GM21423 (cell line): ENCODE measurements around the gene KDELR3.

ENCODE experiments used
- ATAC-seq: cut with Tn5 transposase; IDR thresholded peaks from one replicate; pipeline ENCODE4 v1.9.1; 2021; ENCODE audit warnings: mild to moderate bottlenecking, moderate library complexity; ENCODE audit not compliant: unreplicated experiment

Gene KDELR3

DNA sequence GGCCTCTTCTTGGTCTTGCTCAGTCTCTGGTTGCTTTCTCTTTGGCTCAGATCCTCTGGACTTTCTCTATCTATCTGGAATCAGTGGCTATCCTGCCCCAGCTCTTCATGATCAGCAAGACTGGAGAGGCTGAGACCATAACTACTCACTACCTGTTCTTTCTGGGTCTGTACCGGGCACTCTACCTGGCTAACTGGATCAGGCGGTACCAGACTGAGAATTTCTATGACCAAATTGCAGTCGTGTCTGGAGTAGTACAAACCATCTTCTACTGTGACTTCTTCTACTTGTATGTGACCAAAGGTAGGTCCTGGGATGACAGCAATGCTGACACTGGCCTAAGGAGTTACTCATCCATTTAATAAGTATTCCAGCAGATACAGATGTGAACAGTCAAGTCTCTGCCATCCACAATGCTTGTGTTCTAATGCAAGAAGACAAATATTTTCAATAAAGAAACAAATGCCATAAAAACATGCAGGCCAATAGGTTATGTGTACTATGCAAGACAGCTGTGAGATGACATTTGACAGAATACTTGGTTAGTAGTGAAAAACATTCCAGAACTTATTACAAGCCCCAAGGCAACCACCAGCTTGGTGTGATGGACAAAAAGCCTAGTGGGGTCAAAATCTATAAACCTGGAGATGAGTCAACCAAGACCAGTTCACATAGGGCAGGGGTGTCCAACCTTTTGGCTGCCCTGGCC is 13.4 kb downstream of the KDELR3 start:
- ATAC-seq, result no peak

DNA sequence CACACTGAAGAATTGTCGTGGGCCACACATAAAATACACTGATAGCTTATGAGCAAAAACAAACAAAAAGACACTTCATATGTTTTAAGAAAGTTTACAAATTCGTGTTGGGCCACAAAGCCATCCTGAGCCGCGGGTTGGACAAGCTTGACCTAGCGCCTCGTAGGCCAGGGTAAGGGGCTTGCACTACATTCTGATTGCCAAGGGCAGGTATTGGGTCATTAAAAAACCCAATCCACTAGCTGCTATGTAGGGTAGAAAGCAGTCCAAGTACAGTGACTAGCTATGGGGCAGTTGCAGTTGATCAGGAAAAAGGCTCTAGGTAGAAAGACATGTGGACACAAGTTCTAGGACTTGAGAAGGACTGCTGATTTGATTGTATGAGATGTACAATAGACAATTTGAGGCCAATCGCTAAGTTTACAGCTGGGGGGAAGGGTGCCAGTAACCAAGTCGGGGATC is 14.0 kb downstream of the KDELR3 start:
- no peak for ATAC-seq

DNA sequence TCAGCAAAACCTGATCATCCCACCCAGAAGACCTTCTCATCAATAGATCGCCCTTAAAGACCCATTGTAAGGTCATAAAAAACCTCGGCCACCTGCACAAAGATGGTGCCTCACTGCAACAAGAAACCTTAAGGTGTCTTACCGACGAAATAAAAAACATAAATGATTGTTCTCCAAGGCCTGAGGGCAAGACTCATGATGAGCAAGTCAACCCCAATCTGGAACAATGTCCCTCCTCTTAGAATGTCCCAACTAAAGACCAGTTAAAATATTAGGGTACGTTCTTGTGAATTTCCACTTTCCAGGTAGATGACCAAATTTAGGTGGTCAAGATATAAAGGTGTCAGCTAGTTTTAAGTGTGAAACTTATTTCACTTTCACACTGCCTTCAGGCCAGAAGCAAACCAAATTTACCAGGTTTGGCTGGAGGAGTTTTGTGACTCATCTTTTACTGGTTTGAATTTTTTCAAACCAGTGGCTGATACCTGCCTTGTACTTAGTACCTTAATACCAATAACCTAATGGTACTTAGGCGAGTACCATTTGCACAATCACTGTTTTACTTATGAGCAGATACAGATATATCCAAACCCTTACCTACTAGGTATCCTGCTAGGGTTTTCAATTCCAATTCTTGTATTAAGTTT is 14.9 kb downstream of the KDELR3 start:
- ATAC-seq, result no peak

DNA sequence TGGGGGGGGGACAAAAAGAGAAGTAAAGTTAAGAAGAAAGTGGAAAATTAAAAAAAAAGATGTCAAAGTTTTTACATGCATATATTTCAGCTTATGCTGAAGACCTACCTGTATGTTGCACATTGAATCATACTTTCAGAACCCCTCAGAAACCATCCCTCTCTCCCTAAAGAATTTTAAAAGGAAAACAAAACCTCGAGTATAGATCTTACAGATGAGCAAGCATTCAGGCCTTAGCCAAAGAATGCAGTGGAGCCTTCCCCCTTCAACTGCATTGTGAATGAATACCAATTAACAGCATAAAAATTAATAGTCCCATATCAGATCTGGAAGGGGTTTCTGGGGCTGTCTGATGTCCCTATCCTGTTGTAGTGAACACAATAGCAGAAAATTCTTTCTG is 16.3 kb downstream of the KDELR3 start:
- no peak for ATAC-seq

DNA sequence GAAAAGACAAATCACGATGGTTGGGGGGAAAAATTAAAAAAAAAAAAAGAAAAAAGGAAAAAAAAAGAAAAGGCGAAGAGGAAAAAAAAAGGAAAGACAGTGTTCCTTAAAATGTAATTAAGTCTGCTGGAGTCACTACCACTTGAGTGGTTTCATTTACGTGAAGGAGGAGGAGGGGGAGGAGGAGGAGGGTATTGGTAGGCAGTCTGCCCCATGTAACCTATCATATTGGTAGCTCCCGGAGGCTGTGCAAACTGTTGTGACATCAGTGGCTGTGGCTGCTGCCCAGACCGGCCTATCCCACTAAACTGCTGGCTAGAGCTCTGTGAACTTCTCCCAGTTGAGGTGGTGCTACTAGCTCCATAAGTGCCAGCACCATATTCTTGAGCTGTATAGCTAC is 17.9 kb downstream of the KDELR3 start:
- ATAC-seq, result no peak

DNA sequence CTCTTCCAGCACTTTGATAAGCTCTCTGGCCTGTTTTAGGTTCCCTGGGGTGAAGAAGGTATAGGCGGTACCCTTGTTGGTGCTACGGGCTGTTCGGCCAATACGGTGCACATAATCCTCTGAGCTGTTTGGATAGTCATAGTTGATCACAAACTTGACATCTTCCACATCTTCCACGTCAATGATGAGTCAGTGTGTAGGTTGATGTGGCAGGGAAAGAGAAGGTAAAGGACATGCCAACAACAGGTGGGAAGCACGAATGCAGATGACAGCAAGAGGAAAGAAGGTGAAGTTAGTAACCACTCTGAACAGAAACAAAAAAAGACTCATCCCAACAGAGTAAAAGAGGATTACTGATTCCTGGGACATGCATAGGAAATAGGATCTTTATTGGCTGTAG is 20.1 kb downstream of the KDELR3 start:
- no peak for ATAC-seq

DNA sequence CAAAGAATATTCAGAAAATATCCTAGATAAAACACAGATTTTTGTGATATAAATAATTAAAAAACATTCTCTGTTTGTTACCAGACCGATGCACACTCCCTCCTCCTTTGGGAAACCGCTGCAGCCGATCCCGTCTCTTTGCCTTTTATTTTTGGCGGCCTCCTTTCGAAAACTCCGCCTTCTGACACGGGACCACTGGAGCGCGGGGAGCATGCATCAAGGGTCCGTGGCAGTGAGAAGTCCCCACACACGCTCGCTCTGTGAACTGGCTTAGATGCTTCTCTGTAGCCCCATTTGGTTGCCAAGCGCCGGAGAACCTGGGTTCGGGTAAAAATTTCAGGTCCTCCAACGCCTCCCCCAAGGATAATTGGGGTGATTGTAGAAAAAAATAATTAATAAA is 21.2 kb downstream of the KDELR3 start:
- no peak for ATAC-seq

DNA sequence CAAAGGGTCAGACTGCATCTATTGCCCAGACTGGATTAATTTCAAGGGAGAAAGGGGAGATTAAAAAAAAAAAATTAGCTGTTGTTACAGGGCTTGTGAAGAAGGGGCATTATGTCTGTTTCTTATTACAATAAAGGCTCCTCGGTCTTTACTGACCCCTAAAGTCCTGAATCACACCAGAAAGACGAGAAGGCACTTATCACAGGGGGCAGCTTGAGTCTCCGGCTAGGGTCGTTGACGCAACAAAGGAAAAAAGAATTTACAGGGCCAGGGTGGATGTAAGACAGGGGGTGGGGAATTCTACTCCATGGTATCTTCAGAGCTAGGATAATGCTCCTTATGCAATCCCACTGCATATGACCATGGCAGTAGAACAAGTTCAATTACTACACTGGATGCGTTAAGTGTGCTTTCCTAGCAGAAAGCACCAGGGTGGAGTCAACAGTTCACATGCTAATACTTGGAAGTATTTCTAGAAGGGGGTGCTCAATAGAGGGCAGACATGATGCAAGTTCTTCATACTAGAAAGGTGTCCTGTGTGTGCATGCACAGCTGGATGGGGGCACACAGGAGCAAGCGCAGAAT is 21.8 kb downstream of the KDELR3 start:
- ATAC-seq, result no peak

DNA sequence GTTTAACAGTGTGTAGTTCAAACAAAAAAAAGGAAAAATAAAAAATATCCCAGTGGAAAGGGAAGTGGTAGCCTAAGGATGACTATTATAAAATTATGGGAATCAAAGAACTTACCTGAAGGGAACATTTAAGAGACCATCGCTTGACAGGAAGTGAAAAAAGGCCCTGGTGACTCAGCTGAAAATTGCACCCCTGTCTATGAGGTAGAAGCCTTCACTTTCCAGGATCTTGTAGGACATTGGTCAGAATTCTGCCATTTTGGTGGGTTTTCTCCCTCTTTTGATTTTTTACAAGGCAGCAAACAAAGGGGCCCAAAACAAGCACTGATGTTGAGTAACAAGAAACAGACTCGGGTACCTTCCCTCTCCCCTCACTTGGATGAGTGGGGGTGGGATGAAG is 22.6 kb downstream of the KDELR3 start:
- ATAC-seq, result no peak

DNA sequence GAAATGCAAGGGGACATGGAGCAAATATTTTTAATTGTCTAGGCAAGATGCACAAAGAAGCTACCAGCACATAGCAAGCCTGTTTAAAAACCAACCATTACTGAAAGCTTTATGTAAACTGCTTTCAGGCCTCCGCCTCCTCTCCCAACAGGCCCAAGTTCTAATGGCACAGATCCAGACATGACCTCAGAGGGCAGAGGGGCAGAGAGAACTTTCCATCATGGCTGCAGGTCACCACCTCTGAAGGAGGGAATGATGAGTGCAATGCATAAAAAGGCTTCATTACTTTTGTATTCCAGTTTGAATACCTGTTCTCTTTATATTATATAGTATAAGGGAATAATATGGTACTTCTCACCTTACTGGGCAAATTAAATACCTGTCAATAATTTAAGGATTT is 23.0 kb downstream of the KDELR3 start:
- no peak for ATAC-seq

DNA sequence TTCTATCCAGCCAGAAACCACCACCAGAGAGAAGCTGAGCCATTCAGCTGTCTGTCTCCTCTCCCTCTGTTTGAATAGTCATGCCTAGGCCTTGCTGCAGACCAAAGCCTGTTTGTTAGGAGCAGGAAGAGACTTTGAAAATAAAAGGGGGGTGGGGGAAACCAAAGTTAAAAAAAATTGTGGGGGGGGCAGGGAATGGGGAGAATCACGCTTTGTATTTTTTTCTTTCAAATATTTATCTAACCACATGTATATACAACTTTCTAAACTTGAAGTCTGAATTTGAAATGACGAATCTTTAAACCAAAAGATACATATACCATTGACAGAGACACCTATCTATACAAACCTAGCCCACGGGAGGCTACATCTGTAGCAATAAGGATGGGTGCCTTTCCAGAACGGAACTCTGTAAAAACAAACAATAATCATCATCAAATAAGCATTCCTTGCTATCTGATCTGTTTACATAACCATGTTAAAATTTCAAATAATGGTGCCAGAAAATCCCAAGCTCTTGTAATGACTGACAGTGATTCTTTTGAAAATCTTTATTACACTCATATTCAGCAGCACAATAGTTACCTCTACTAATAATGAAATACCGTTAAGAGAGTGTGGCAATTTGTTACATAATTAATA is 23.9 kb downstream of the KDELR3 start:
- no peak for ATAC-seq

DNA sequence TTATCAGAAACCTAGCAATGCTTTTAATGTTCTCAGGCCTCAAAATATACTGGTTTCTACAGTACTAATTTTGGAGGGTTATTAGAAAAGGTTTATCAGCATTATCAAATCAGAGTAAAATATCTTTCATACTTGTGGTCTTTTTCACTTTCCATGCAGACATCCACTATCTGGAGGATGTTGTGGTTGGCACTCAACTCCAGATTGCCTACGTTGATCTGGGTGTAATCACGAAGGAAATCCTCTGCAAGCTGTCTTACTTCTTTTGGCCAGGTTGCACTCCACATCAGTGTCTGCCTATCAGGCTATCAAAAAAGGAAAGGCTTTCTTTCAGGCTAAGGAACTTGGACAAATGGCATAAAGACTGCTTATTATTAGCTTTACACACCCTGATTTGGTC is 26.6 kb downstream of the KDELR3 start:
- ATAC-seq, result no peak

DNA sequence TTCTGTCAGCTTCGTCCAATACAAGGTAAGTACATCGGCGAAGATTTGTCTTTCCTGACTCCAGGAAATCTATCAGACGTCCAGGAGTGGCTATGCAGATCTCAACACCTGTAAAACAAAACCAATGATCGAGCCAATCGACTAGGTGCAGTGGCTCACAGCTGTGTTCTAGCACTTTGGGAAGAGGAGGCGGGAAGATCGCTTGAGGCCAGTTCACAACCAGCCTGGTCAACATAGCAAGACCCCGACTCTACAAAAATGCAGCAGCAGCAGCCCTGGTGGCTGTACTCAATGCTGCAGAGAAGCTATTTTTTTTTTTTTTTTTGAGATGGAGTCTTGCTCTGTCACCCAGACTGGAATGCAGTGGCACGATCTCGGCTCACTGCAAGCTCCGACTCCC is 27.0 kb downstream of the KDELR3 start:
- ATAC-seq, result no peak

DNA sequence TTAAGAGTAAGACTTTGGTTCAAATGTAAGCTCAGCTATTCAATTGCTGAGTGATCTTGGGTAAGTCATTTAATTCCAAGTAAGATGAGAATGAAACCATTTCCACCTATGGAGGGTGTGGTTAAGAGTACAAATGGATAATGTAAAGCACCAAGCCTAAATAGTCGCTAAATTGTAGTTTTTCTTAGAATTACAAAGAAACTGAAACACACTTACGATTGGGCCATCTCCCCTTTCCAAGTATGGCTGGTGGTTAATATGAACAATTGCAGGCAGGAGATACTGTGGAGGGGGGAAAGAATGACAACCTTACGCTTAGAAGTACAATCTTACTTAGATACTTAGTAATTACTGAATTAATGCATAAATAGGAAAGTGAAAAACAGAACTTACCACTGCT is 30.0 kb downstream of the KDELR3 start:
- ATAC-seq, result no peak

DNA sequence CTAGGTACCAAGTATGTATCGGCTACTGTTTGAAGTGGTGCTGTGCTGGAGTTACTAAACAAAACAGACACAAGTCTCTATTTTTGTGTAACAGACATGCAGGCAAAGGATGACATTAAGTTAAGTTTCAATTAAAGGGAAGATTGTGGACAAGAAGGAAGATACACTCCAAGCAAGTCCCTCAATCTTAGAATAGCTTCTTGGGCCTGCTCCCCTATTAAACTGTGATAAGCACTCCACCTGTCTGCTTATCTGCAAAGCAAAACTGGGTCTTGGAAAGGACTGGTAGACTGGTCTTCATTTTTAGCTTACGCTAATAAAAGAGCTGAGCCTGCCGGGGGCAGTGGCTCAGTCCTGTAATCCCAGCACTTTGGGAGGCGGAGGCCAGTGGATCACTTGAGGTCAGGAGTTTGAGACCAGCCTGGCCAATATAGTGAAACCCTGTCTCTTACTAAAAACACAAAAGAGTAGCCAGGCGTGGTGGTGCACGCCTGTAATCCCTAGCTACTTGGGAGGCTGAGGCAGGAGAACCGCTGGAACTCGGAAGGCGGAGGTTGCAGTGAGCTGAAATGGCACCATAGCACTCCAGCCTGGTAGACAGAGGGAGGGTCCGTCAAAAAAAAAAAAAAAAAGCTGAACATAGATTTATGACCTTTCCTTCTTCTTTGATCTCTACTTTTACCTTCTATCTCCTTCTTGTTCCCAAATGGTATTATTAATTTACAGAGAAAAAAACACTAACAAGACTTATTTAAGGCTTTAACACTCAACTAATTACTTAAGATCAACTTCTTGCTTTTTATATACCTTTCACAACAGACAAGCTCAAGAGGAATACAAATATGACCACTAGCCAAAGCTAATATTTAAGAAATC is 34.1 kb downstream of the KDELR3 start:
- ATAC-seq, result no peak

DNA sequence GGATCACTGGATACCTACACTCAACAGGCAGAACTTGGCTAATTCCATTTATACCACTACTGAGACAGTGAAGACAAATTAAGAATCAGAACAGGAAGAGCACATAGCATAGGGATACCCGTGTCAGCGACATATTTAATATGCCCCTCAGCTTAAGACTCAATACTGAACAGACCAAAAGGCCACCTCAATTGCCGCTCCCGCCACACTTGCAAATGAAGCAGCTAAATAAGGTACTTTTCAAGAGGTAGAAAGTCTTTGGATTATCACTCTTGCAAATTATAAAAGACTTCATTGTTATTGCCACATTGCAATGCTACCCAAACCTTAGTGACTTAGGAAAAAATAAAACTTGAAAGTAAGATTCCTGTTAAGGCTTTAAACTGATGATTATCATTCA is 35.1 kb downstream of the KDELR3 start:
- no peak for ATAC-seq

DNA sequence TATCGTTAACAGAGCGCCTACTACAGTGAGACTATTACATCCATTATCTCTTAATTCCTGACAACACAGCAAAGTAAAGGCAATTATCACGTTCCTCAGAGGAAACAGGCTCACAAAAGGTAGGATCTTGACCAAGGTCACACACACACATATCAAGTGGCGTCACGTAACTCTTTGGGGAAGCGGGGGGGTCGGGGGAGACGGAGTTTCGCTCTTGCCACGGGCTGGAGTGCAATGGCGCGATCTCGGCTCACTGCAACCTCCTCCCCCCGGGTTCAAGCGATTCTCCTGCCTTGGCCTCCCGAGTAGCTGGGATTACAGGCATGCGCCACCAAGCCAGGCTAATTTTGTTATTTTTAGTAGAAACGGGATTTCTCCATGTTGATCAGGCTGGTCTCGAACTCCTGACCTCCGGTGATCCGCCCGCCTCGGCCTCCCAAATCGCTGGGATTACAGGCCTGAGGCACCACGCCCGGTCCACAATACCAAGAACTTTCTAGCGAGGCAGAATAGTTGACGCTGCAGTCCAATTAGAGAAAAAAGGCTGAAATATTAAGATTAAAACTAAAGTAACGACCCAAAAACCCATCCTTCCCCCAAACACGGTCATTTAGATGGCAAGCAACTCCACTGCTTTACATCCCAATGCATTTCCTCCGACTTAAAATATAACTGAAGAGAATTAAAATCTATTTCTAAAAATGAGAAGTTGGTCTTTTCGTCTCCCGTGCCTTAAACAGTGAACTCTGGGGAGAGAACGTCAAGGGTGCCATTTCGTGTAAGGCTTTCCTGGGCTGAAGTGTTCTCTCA is 37.0 kb downstream of the KDELR3 start:
- ATAC-seq, result no peak

DNA sequence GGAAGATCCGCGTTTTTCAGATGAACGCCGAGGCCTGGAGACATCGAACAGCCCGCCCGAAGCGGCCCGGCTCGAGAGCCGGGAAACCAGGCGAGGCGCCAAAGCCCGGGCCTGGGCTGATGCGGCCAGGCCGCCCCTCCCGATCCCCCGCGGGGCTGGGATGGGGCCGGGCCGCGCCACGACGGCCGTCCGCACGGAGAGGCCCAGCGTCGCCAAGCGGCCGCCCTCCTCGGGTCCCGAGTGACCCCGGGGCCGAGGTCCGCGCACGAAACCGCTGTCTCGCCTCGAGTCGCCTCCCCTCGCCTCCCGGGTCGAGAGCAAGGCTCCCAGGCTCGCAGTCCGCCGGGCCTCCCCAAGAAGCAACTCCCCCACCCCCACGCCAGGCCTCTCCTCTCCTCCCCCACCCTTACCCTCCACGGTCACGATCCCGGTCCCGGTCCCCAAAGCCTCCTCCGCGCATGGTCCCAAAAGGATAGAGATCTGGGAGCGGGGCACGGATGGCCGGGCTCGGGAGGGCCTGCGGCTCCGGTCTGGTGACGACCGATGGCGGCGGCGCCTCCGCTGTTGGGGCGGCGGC is 37.7 kb downstream of the KDELR3 start:
- peak; percentile 29 for ATAC-seq

DNA sequence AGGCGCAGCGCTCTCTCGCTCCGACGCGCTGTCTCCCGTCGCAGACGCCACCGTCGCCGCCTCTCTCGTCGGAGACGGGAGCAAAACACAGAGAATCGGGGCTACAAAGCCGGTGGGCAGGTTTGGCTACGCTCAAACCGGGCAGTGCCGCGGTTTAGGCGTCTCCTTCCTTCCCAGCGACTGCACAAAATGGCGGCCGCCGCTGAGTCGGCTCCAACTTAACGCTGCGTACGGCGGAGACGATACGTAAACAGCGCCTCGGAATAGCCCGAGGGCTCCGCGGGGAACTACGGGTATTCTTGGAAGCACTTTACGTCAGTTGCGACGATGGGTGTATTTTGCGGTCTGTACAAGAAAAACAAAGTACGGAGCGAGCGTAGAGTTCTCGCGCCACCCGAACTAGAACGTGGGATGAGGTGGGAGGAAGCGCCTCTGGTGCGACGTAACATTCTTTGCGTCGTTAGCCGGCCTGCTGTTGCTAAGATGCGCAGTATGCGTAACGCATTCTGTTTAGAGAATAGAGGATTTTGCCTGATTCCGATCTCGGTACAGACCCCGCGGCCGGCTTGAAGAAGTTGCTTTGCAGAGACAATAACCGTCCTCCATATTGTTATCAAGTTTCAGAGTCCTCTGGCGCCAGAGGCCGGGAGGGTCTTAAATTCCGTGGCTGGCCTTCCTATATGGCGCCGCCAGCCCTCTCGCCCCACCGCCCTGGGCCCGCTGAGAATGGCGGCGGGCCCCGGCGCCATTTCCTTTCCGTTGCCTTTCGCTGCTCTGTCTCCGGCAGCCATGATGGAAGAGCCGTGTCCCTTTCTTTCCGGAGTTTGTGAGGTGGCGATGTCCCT is 38.4 kb downstream of the KDELR3 start, which contains the start of gene DDX17:
TSS of gene DDX17 (minus strand) at position 194 of the 845 bp plus-strand sequence.
- peak; percentile 80 for ATAC-seq
